Measurements from ENCODE around the gene RASGRF1.
A peak's percentile ranks its signal among the peaks of the same experiment; 100 is the strongest.
"Not testable (repeated sequence)": the region's sequence is repeated elsewhere in the genome, so short reads cannot be mapped to it uniquely, and the experiment has no call there.

Gene RASGRF1

DNA sequence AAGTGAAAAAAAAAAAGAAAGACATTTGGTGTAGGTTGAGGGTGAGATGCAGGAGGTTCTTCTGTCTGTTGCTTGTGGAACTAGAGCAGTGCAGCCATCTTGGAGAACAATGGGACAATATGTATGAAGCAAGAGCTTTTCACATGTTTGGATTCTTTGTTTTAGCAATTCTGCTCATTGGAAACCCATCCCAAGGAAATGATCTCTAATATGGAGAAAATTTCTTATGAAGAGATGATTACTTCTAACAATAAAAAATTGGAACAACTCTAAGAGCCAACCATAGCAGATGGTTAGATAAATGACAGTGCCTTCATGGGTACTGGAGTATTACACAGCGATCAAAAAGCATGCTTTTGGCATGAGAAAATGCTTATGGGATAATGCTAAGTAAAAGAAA is 56.3 kb downstream of the RASGRF1 start:
- DNase-seq, result no peak
- TF ChIP-seq GATA1 (IDR thresholded peaks at IDR 0.05; ENCODE audit: low read depth, low read length) (no peak), POLR2A (IDR thresholded peaks at IDR 0.05; ENCODE audit: low read length) (no peak)

DNA sequence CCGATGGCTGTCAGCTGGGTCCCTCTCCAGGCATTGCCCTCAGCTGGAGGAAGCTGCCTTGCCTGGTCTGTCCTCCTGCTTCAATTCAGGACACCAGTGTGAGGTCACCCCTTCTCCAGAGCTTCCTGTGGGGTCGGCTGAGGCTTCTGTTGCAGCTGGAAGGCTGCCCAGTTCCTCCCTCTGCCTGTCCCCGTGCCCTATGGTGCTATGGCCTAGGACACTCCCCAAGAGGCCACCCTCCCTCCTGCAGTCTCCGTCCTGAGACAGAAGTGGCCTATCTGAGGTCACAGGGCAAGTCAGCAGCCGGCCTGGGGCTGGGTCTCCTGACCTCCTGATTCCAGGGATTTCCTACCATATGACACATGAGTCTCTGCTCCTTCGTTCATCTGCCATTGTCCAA is 57.9 kb downstream of the RASGRF1 start:
- DNase-seq, result no peak
- no peak for TF ChIP-seq POLR2A (IDR thresholded peaks at IDR 0.05; ENCODE audit: low read length)
- no peak for TF ChIP-seq GATA1 (IDR thresholded peaks at IDR 0.05; ENCODE audit: low read depth, low read length)

DNA sequence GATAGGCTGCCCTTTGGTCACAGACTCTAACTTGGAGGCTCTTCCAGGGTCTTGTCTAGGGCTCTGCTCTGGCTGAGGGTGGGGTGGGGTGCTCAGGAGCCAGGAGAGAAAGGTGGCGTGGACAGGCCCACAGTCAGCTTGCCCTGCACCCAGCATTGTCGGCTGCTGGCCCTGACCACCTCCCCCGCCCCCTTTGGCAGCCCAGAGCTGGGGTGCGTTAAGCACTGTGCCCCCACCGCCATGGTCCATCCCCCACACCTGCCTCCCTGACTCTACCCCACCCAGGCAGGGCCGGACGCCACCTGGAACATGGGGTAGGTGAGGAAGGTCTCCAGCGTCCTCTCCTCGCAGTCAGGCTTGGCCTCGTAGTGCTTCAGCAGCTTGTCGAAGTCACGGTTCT is 58.8 kb downstream of the RASGRF1 start:
- TF ChIP-seq POLR2A (IDR thresholded peaks at IDR 0.05; ENCODE audit: low read length) (no peak), GATA1 (IDR thresholded peaks at IDR 0.05; ENCODE audit: low read depth, low read length) (no peak)
- DNase-seq, result no peak

DNA sequence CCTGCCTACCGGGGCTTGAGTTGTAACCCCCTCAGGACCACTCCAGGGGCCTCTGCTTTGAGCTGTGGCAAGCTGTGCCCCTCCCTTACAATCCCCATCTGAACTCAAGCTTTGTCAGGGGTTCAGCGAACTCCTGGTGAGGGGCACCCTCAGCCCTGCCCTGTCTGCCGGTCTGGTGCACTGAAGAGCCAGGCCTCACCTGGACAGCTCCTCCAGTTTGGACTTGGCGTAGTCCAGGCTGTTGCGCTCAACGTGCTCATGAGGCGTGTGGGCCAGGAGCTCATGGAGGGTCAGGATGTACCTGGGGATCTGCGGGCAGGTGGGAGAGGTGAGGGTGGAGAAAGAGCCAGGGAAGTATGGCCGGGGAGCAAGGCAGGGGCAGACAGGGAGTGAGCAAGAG is 59.4 kb downstream of the RASGRF1 start:
- DNase-seq, result no peak
- TF ChIP-seq POLR2A (IDR thresholded peaks at IDR 0.05; ENCODE audit: low read length), result no peak
- no peak for TF ChIP-seq GATA1 (IDR thresholded peaks at IDR 0.05; ENCODE audit: low read depth, low read length)

DNA sequence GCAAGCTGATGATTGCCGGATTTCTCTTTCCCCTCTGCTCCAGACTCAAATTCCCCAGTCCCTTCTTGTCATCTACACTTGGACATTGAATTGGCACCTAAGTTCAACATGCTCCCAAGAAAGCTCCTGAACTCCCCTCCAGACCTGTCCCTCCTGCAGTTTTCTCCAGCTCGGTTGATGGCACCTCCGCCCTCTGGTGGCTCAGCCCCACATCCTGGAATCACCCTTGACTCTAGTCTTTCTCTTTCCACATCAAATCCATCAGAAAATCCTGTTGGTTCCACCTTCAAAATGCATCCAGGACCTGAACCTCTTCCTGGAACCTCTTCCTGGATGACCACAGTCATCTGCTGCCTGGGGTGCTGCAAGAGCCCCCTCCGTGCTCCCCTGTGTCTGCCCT is 60.1 kb downstream of the RASGRF1 start:
- TF ChIP-seq POLR2A (IDR thresholded peaks at IDR 0.05; ENCODE audit: low read length) (no peak), GATA1 (IDR thresholded peaks at IDR 0.05; ENCODE audit: low read depth, low read length) (no peak)
- DNase-seq, result no peak

DNA sequence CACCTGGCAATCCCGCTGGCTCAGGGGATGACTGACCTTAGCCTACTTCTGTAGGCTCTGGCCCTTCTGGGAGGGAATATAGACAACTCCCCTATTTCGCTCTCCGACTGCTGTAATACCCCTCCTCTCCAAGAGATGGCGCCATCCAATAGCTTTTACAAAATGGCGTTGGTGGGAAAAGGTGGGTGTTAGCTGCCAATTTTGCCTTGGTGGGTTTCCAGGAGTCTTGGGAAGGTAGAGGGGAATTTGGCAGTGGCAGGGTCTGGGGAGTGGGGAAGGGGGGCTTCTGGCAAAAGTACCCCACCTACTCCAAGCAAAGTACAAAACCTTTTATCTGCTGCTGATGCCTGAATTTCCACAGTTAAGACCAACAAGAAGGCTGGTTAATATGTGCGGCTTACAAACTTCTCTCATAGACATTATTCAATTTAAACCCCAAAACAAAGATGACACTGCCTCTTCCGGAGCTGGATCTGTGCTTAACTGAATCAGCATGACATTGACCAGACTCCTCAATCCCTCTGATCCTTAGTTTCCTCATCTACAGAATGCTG is 62.1 kb downstream of the RASGRF1 start:
- no peak for TF ChIP-seq POLR2A (IDR thresholded peaks at IDR 0.05; ENCODE audit: low read length)
- no peak for TF ChIP-seq GATA1 (IDR thresholded peaks at IDR 0.05; ENCODE audit: low read depth, low read length)
- peak; percentile 34 to 67 for DNase-seq

DNA sequence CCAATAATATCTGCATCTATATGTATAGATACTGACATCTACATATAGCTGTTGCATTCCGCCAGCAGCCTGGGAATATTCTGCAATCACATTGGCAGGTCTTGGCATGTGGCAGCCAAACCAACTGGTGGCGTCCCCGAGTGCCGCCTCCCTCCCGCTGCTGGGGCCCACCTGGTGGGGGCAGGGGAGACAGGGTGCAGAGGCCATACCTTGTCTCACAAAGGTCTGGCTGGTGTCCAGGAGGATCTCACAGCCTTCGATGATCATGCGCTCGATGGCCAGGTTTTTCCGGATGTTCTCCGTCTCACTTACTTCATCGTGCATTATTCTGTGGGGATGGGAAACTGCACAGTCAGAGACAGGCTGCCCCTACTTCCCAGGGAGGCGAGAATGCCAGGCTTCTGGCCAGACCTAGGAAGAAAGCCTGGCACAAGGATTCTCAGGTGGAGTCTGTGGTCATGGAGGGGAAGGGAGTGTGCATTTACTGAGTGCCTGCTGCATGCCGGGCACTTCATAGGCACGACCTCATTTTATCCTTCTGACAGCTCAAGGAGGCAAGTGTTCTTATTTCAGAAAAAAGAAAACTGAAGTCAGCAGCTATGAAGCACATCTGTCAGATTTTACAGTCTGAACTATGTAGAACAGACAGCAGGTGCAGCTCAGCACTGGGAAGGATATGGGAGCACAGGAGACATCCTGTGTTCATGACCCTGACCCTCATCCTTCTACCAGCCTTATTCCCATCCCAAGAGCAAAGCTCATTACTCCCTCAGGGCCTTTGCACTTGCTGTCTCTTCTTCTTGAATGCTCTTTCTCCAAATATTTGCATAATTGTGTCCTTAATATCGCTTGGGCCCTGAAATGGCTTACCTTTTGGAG is 62.8 kb downstream of the RASGRF1 start:
- TF ChIP-seq GATA1 (IDR thresholded peaks at IDR 0.05; ENCODE audit: low read depth, low read length), result no peak
- no peak for TF ChIP-seq POLR2A (IDR thresholded peaks at IDR 0.05; ENCODE audit: low read length)

DNA sequence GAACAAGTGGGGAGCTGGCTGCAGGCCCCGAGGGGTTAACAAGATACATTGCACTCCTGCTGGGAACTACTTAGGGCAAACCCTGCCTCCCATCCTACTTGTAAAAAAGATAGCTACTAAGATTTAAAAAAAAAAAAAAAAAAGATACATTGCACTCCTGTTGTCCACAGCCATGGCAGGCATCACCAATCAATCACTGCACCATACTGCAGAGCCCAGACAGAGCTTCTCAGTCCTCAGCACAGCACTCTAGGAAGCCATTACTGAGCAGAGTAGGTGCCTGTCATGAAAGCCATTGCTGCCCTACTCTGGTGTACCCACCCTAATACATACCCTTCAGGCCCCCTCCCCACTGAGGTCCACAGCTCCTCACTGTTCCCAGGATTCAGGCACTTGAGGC is 64.8 kb downstream of the RASGRF1 start:
- no peak for TF ChIP-seq POLR2A (IDR thresholded peaks at IDR 0.05; ENCODE audit: low read length)
- DNase-seq, result no peak

More for the DNA sequence above, 62.8 kb downstream of the RASGRF1 start:
- DNase-seq, result no peak

DNA sequence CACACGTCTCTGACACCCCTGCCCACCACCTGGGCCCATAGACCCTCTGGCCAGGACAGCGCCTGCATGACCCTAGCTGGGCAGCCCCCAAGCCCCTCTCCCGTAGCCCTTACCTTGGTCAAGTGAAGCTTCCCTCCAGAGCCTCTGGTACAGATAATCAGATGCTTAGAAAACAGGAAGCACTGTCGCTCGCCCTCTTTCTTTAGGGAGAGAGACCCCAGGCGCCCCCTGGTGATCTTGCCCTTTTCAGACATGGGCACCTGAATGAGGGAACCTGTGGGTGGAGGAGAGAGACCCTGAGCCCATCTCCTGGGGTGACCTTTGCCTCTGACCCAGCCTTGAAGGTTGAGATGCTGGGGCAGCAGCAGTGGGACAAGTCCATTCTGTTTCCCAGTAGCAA is 65.4 kb downstream of the RASGRF1 start:
- TF ChIP-seq GATA1 (IDR thresholded peaks at IDR 0.05; ENCODE audit: low read depth, low read length), result no peak
- TF ChIP-seq POLR2A (IDR thresholded peaks at IDR 0.05; ENCODE audit: low read length), result no peak

DNA sequence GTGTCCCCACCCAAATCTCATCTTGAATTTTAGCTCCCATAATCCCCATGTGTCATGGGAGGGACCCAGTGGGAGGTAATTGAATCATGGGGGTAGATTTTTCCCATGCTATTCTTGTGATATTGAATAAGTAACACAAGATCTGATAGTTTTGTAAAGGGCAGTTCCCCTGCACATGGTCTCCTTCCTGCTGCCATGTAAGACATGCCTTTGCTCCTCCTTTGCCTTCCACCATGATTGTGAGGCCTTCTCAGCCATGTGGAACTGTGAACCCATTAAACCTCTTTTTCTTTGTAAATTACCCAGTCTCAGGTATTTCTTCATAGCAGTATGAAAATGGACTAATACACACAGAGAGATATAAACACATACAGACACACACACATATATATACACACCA is 66.1 kb downstream of the RASGRF1 start:
- DNase-seq, result not testable (repeated sequence)

More for the DNA sequence above, 65.4 kb downstream of the RASGRF1 start:
- no peak for DNase-seq

DNA sequence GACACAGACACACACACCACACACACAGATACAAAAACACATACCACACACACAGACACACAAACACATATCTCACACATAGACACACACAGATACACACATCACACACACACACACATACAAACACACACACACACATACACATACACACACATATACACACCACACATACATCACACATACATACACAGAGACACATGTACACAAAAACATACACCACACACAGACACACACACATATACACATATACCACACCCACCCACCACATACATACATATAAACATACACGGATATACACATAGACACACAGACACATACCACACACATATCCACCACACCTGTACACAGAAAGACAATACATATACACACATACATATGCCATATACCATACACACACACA is 66.7 kb downstream of the RASGRF1 start:
- TF ChIP-seq POLR2A (IDR thresholded peaks at IDR 0.05; ENCODE audit: low read length), result no peak
- no peak for TF ChIP-seq GATA1 (IDR thresholded peaks at IDR 0.05; ENCODE audit: low read depth, low read length)
- no peak for DNase-seq

DNA sequence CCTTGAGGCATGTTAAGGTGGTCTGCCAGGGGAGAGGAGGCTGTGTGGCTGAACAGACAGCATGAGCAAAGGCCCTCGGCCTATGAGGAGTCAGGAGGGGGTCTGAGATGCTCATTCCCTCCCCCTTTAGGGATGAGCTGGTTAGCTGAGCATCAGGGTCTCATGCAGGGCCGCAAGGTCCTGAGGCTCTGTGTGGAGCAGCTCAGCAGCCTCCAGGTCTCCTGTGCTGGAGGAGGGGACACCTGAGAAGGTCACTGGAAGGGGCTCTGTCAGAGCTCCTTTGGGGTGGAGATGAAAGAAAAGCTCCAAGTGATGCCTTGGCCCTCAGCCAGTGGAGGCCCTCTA is 67.1 kb downstream of the RASGRF1 start:
- no peak for DNase-seq
- TF ChIP-seq POLR2A (IDR thresholded peaks at IDR 0.05; ENCODE audit: low read length) (no peak), GATA1 (IDR thresholded peaks at IDR 0.05; ENCODE audit: low read depth, low read length) (no peak)

DNA sequence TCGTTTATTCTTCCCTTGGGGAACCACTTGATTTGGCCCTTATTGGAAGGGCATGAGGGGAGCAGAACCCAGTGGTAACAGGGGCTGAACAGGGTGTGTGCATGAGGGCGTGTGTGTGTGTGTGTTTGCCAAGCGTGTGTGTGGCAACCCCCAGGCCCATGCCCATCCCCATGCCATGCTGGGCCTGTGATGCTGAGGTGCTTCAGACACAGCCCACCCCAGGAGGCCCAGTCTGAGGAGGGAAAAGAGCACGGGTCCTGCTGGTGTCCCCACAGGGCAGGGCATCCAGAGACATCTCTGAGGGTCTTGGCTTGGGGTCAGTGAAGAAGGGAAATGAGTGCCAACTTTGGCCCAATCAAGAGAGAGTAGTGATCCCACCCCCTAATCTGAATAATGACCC is 71.6 kb downstream of the RASGRF1 start:
- DNase-seq, result no peak
- no peak for TF ChIP-seq POLR2A (IDR thresholded peaks at IDR 0.05; ENCODE audit: low read length)

DNA sequence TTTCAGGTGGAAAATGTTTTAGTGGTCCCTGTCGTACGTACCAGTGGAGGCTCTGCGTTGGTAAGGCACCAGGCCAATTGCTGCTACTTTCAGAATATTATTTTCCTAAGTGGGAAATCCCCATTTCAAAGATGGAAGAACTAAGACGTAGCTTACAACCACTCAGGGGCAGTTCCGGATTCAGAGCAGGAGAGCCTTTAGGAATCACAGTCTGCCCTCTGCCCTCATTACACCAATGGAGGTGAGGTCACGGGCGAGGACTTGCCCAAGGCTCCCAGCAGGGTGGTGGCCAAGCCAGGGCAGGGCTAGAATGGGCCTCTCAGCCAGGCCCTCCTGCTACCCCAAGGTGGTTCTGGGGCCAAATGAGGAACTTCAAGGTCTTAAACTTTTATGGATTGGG is 72.6 kb downstream of the RASGRF1 start:
- DNase-seq, result no peak
- TF ChIP-seq GATA1 (IDR thresholded peaks at IDR 0.05; ENCODE audit: low read depth, low read length), result no peak
- no peak for TF ChIP-seq POLR2A (IDR thresholded peaks at IDR 0.05; ENCODE audit: low read length)

DNA sequence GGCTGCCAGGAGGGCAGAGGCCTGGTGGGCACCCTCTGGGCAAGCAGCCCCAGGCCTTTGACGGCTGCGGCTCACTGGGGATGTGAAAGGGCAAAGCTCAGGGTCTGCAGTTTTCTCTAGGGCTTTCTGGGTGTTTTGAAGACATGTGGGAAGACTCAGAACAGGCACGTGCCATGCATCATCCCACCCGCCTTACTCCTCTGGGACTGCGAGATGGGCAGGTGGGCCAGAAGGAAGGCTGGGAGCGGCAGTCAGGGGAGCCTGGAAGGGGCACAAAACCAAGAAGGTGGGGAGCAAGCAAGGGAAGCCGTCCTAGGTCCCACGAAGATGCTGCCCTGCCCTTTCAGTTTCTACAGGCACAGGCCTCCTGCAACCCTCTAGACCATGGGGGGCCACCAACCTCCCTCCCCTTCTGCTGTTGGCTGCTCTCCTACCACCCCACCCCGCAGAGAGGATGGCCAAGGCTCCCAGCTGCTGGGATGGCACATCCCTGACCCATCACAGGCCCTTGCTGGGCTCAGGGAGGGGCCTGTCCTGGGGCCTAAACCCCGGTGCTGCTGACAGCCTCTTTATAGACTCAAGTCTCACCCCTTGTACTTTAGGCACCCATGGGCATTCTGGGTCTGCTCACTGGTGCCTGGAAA is 73.9 kb downstream of the RASGRF1 start:
- DNase-seq, result no peak
- TF ChIP-seq POLR2A (IDR thresholded peaks at IDR 0.05; ENCODE audit: low read length) (no peak), GATA1 (IDR thresholded peaks at IDR 0.05; ENCODE audit: low read depth, low read length) (no peak)

Measured in erythroblast (primary cell).